A549 (cell line): ENCODE measurements around the gene NELFE.

ENCODE experiments used
- BHLHE40 ChIP-seq: IDR thresholded peaks from 2 replicates; pipeline ENCODE4 v1.6.1; 2012; ENCODE audit warnings: low read depth, low read length, inconsistent platforms
- CBX2 ChIP-seq: fragments of 200-600 bp; sonication (generic); IDR thresholded peaks from 2 replicates; pipeline ENCODE4 v1.6.1; 2016; ENCODE audit warnings: low read depth, mild to moderate bottlenecking, borderline replicate concordance
- CEBPB ChIP-seq, 2 experiments: fragments of >200 bp in 1 of 2; sonication (Bioruptor Twin) in 1 of 2; formaldehyde crosslinking in 1 of 2; IDR thresholded peaks; 2 replicates each; pipeline ENCODE4 v1.6.1; 2012 to 2016
- EP300 ChIP-seq, 2 experiments: fragments of >200 bp; sonication (Bioruptor Twin); formaldehyde crosslinking; IDR thresholded peaks; 2 replicates in 1 of 2; 3 replicates in 1 of 2; pipeline ENCODE4 v1.6.1; 2016 to 2017
- POLR2A ChIP-seq: IDR thresholded peaks from 2 replicates; pipeline ENCODE4 v1.6.1; 2012; ENCODE audit warnings: mild to moderate bottlenecking, low read length
- RFX5 ChIP-seq: fragments of 450-650 bp; IDR thresholded peaks from 2 replicates; pipeline ENCODE4 v1.7.1; 2014; ENCODE audit warnings: antibody characterized with exemption, mild to moderate bottlenecking, moderate library complexity
- SMC3 ChIP-seq: fragments of >200 bp; sonication (Bioruptor Twin); formaldehyde crosslinking; IDR thresholded peaks from 3 replicates; pipeline ENCODE4 v1.6.1; 2018; ENCODE audit warnings: inconsistent platforms
- TF ChIP-seq, protein P1 (sequence below): fragments of >200 bp; sonication (Bioruptor Twin); formaldehyde crosslinking; IDR thresholded peaks from 3 replicates; pipeline ENCODE4 v1.5.1; 2016
- TF ChIP-seq, protein P2 (sequence below): IDR thresholded peaks from 2 replicates; pipeline ENCODE4 v1.6.1; 2012
- TF ChIP-seq, protein P3 (sequence below): fragments of 200-600 bp; sonication (generic); IDR thresholded peaks from 2 replicates; pipeline ENCODE4 v1.6.1; 2016; ENCODE audit warnings: antibody characterized with exemption, mild to moderate bottlenecking, moderate library complexity

DNA sequence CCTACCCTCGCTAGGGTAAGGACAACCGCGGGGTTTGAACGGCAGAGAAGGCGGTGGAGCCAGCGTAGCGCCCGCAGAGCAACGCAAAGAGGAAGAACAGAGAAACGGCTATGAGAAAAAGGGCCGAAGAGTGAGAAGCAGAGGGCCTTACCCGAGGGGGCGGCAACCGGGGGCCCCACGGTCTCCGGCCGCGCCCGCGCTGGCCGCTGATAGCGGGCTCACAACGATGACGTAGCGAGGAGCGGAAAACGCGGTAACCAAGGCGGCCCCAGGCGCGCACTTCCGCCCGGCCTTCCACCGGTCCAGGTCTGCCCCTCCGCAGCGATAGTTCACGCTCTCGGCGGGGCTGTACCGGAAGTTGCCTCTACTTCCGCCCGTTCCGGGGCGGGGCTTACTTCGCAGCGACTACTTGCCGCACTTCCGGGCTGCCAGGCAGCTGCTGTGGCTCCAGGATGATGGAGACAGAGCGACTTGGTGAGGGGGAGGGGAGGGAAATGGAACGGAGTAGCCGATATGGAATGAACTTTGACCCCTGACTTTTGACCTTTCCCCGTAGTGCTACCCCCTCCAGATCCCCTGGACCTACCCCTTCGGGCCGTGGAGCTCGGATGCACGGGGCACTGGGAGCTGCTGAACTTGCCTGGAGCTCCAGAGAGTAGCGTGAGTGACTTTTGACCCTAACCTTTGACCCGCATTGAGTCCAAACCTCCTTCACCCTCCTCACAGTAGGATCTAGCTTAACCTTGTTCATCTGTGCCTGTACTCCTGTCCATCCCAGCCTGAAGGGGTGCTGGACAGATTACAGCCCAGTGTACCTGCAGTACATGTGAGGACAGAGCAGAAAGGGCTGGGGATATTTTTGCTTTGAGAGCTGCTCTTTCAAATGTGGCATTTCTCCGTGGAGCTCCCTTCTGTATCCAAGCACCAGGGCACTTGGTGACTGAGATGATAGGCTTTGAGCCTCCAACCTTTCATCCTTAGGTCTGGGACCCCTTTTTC is at the start of gene NELFE, which contains the start of gene SKIC2:
- TF ChIP-seq, protein P1, sequence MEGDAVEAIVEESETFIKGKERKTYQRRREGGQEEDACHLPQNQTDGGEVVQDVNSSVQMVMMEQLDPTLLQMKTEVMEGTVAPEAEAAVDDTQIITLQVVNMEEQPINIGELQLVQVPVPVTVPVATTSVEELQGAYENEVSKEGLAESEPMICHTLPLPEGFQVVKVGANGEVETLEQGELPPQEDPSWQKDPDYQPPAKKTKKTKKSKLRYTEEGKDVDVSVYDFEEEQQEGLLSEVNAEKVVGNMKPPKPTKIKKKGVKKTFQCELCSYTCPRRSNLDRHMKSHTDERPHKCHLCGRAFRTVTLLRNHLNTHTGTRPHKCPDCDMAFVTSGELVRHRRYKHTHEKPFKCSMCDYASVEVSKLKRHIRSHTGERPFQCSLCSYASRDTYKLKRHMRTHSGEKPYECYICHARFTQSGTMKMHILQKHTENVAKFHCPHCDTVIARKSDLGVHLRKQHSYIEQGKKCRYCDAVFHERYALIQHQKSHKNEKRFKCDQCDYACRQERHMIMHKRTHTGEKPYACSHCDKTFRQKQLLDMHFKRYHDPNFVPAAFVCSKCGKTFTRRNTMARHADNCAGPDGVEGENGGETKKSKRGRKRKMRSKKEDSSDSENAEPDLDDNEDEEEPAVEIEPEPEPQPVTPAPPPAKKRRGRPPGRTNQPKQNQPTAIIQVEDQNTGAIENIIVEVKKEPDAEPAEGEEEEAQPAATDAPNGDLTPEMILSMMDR: no peak
- peak; percentile 53 for TF ChIP-seq POLR2A
- TF ChIP-seq, protein P2, sequence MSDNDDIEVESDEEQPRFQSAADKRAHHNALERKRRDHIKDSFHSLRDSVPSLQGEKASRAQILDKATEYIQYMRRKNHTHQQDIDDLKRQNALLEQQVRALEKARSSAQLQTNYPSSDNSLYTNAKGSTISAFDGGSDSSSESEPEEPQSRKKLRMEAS: peak; percentile 74
- TF ChIP-seq CEBPB (IDR thresholded peaks at IDR 0.05): no peak
- no peak for TF ChIP-seq BHLHE40
- TF ChIP-seq RFX5: no peak
- no peak for TF ChIP-seq CBX2
- TF ChIP-seq, protein P3, sequence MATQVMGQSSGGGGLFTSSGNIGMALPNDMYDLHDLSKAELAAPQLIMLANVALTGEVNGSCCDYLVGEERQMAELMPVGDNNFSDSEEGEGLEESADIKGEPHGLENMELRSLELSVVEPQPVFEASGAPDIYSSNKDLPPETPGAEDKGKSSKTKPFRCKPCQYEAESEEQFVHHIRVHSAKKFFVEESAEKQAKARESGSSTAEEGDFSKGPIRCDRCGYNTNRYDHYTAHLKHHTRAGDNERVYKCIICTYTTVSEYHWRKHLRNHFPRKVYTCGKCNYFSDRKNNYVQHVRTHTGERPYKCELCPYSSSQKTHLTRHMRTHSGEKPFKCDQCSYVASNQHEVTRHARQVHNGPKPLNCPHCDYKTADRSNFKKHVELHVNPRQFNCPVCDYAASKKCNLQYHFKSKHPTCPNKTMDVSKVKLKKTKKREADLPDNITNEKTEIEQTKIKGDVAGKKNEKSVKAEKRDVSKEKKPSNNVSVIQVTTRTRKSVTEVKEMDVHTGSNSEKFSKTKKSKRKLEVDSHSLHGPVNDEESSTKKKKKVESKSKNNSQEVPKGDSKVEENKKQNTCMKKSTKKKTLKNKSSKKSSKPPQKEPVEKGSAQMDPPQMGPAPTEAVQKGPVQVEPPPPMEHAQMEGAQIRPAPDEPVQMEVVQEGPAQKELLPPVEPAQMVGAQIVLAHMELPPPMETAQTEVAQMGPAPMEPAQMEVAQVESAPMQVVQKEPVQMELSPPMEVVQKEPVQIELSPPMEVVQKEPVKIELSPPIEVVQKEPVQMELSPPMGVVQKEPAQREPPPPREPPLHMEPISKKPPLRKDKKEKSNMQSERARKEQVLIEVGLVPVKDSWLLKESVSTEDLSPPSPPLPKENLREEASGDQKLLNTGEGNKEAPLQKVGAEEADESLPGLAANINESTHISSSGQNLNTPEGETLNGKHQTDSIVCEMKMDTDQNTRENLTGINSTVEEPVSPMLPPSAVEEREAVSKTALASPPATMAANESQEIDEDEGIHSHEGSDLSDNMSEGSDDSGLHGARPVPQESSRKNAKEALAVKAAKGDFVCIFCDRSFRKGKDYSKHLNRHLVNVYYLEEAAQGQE: no peak
- no peak for TF ChIP-seq SMC3
- TF ChIP-seq EP300 (IDR thresholded peaks at IDR 0.05): no peak
